NCI-H2107 treated with DMSO at 0.1 percent for 48 hours (cell line): Measurements from ENCODE around the gene CA10.

Experiments
- DNase-seq: peaks from one replicate; lab custom pipeline; 2025; ENCODE audit not compliant: unreplicated experiment; lab: John Stamatoyannopoulos, UW

Gene CA10

GRCh38 chr17:51661403-51661802 lies 497.1 kb downstream of the CA10 start:
- DNase-seq = no peak

- DNase-seq = no peak
Measured at GRCh38 chr17:51660266-51660665, 498.2 kb downstream of the CA10 start.

- DNase-seq = no peak
Measured at GRCh38 chr17:51657224-51657623, 501.3 kb downstream of the CA10 start.

GRCh38 chr17:51653878-51654277 lies 504.6 kb downstream of the CA10 start:
- no peak for DNase-seq

DNA sequence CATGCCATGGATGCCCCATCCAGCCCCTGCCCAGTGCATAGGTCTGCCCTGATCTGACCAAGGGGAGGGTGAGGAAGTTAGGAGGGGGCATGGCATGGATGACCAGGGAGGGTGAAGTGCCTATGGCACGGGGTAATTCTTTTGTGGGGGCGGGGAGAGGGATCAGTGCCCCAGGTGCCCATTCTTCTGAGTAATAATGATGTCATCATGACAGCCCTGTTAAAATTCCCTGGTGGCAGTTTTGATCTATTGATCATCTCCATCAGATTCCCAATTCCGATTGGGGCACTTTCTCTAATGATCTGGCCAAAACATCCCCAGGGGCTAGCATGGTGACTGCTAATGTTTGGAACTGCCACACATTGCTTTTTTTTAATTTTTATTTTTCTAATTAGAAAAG lies 506.0 kb downstream of the CA10 start:
- no peak for DNase-seq

DNA sequence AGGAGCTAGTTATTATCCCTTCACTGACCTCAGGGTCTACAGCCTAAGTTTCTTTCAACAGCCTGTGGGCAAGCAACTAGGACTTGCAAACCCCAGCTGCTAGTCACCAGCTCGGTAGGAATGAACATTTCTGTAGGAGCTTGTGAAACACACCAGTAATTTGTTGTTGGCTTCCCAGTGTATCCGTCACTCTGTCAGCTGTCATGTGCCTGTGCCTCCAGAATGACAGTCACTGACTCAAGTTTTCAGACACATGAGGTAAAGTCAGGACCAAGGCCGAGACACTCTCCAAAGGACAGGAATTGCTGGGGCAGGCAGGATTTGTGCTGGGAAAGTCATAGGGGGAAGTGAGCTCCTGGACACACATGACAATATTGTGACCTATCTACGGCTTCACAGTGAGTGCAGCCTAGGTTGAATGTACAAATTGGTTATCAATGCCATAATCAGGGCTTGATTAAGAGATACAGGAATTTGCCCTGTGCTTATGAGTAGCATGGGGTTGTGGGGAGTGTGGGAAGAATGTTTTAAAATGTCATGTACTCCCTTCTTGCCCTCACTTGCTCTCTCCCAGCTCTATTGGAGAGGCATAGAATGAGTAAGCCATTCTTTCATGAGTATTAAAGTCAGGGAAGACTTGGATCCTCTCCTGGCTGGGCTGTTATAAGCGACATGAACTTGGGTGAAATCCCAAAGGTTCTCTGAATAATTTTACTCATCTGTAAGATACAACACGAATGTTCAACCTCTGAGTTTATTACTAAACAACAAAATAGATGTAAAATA lies 506.8 kb downstream of the CA10 start:
- DNase-seq = no peak

DNA sequence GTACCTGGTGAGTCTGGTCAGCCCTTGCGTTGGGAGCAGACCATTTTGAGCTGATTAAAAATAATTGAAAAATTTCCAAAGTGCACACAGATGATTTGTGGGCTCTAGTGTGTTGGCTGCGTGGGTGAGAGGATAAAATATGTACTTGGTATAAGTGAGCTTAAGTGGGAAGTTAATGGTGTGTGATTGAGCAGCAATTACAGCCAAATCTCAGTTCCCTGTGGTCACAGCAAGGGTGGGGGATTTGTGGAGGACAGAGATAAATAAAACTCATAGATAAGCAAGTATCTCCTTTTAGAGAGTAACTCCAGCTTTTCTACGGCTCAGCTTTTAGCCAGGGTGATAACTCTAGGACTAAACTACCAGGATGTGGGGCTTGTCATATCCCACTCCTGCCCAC lies 507.7 kb downstream of the CA10 start:
- DNase-seq = no peak

DNA sequence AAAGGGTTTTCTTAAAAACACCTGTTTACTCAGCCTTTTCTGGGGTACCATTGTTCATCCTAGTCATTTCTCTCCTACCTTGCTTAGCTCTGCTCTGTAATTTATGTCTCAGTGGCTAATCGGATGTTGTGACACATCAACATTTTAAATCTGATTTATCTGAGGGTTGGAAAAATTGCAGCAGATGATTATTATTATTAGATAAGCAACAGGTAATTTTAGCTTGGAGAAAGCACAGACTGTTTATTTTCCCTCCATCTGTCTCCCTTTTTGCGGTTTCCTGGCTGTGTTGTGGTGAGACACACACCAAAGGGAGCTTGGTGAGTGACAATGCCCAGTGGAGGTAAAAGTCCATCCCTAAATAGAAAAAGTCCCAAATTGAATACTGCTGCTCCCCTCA lies 508.3 kb downstream of the CA10 start:
- DNase-seq = no peak

DNA sequence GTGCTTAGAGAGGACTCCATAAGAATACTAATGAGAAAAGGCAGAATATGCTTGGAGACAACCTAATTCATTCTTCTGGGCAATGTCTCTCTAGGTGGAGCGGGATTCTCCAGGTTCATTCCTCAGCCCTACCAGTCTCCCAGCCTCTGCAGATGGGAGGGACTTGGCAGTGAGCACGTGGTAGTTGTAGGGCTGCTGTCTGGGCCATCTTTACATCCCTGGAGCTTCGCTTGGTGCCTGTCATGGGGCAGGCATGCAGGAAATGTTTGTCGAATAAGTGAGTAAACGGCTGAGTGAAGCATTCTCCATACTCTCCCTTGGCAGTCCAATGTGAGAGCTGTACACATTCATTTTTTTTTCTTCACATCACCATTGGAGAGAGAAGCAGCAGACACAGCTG lies 510.7 kb downstream of the CA10 start:
- DNase-seq = no peak

DNA sequence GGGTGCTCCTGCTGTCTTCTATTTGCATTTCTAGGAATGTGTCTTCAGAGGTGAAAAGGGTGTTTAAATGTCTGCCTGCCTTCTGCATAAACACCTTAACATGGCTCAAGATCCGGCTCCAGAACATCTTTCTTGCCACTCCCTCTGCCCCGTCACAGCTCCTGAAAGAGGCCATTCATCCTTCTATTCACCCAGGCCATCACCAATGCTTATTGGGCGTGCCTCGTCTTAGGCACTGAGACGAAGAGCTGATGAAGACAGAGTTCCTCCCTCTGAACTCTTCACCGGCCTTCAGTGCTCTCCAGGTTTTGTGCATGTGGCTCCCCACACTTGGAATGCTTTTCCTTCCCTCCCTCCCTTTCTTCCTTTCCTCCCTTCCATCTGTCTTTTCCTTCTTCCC lies 511.4 kb downstream of the CA10 start:
- DNase-seq = no peak

- DNase-seq = no peak
Measured at GRCh38 chr17:51646539-51646938, 512.0 kb downstream of the CA10 start.

DNA sequence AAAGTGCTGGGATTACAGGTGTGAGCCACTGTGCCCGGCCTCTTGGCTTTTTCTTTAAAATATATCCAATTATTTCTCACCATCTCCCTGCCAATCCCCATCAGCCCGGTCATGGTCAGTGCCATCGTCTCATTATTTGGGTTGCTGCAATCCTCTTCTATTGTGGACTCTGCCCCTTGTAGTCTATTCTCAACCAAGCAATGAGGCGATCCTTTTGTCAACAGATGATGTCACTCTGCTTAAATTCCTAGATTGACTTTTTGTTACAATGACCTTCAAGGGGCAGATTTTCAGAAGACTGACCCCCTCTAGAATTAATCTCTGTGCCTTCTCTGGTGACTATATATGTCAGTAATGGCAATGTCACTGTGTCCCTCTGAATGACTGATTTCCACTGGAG lies 513.5 kb downstream of the CA10 start:
- DNase-seq = no peak

DNA sequence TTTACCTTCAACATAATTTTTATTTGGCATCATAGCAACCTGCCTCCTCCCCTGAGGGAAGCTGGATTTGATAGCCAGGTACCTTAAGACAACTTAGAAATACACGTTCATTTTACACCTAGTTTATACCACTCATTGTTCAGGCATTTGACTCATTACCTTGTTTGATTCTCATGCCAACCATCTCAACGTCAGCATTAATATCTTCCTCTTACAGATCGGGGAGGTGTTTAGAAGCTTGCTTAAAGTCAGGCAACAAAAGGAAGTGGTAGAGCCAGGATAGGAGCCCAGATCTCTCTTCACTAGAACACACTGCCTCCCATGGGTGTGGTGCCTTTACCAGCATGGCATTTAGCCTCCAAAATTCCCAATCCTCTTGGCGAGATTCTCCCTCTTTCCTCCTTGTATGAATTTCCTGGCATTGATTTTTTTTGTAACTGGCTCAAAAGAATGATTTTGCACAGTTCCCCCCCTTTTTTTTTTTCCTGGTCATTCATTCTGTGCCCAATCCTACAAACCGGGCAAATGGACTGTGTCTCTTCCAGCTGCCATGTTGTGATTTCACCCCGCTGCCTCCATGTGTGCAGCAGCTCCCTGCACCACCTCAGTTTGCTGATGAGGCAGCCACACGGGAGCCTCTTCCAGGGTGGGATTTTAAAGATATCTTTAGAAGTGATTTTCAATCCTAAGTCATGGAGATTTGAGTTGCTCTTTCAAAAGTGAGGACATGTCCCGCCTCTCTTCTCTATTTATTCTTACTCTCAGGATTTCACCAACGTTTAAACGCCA lies 514.6 kb downstream of the CA10 start:
- no peak for DNase-seq

DNA sequence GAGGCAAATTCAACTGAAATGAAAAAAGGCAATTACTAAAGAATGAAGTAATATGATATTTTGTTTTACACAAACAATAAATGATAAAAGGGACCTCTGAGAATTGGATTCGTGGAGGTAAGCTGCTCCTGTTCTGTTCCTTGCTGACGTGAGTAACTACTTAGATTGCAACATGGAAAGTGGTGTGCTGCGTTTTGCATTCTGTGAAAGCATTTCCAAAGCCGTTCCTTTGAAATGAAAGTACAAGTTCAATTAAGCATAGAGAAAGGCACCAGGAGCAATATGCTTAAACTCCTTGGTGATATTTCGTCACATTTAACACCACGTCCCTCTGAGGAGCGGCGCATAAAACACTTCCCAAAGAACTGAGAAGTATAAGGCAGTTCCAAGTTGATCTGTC lies 516.5 kb downstream of the CA10 start:
- no peak for DNase-seq

- no peak for DNase-seq
Measured at GRCh38 chr17:51640108-51640622, 518.3 kb downstream of the CA10 start.

DNA sequence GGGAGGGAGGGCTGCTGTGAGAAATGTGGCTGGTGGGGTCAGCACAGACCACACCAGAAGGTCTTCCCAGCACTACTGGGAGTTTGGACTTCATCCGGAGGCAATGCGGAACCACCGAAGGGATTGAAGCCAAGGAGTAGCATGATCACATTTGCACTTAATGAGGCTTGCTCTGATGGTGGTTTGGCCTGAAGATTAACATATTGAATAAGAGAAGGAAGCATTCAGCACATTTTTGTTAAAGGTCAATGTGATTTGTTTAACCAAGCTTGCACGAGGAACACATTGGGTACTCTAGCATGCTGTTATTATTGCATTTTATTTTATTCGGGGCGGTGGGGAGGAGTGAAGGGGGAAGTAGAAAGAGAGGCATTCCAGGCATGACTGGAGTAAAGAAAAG lies 519.5 kb downstream of the CA10 start:
- no peak for DNase-seq

- no peak for DNase-seq
Measured at GRCh38 chr17:51636291-51636690, 522.2 kb downstream of the CA10 start.

- no peak for DNase-seq
Measured at GRCh38 chr17:51630101-51630671, 528.3 kb downstream of the CA10 start.

- DNase-seq = no peak
Measured at GRCh38 chr17:51629232-51629631, 529.3 kb downstream of the CA10 start.

GRCh38 chr17:51627779-51628178 lies 530.7 kb downstream of the CA10 start:
- no peak for DNase-seq

DNA sequence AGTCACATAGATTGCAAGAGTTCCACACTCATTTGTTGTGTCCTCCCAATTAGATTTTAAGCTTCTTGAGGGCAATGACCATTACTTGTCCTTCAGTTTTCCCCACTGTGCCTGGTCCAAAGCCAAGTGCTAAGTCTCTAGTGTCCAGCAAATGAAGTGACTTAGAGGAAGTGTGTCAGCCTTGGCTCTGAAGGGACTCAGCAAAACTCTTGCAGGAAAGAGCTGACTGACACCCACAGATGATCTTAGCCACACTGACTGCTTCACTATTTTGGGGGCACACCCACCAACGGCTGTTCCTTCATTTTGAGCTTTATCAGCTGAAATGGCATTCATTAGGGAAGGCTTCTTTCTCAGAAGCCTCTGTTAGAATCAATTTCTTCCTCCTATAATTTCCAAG lies 540.0 kb downstream of the CA10 start:
- DNase-seq = no peak

DNA sequence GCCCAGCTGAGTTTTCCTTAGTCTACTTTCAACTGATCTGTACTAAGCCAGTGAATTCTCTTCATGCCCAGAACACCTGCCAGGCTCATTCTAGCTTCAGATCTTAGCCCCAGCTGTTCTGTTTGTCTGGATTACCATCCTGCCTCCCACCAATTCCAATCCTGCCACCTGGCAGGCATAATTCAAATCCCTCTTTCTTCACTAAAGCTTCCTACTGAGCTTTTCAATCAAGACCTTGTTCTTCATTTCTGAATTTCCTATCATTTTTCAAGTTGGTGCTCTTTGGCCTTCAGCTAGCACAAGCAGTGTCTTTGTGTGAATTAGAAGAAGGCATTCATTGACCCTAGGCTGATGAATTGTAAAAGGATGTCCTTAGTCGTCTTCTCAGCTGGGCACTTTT lies 540.5 kb downstream of the CA10 start:
- no peak for DNase-seq
